GM19372 (cell line): ENCODE results near the gene DOHH.
"Not testable (repeated sequence)": the region's sequence is repeated elsewhere in the genome, so short reads cannot be mapped to it uniquely, and the experiment has no call there.

Experiments
- ATAC-seq: cut with Tn5 transposase; IDR thresholded peaks from one replicate; pipeline ENCODE4 v1.9.1; 2021; ENCODE audit warnings: mild to moderate bottlenecking, low read depth, moderate library complexity; ENCODE audit not compliant: unreplicated experiment

Gene DOHH

DNA sequence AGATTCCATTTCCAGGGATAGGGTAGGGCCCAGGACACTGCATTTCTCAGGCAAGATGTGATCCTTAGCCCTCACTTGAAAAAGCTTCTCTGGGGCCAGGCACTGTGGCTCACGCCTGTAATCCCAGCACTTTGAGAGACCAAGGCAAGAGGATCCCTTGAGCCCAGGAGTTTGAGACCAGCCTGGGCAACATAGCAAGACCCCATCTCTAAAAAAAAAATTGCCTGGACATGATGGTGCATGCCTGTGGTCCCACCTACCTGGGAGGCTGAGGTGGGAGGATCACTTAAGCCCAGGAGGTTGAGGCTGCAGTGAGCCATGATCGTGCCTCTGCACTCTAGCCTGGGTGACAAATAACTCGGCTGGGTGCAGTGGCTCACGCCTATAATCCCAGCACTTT, 53.8 kb downstream of the DOHH start:
- ATAC-seq = not testable (repeated sequence)

DNA sequence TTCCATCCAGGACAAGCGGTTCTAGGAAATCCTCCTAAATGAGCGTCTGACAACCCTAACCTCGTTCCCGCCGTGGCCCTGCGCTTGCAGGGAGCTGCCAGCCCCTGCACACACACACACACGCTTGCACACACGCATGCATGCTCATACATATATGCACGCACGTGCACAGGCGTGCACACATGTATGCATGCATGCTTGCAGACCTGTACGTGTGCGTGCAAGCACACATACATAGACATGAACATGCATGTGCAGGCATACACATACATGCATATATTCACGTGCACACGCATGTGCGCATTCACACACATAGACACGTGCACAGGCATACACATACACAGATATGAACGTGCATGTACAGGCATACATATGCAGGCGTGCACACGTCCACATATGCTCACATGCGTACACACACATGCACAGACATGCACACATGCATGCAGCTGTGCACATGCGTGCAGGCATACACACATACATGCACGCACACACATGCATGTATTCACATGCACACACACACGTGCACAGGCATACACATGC, 55.7 kb downstream of the DOHH start:
- no peak for ATAC-seq

- no peak for ATAC-seq
Measured at GRCh38 chr19:3443840-3444694, 56.4 kb downstream of the DOHH start.

- no peak for ATAC-seq
Measured at GRCh38 chr19:3442487-3443071, 57.9 kb downstream of the DOHH start.

- no peak for ATAC-seq
Measured at GRCh38 chr19:3441986-3442329, 58.5 kb downstream of the DOHH start.

GRCh38 chr19:3441089-3441985, 59.1 kb downstream of the DOHH start:
- ATAC-seq = no peak
